WERI-Rb-1 (cell line): ENCODE results near the gene APBA2.
"Not testable (repeated sequence)": the region's sequence is repeated elsewhere in the genome, so short reads cannot be mapped to it uniquely, and the experiment has no call there.

Experiments used
- DNase-seq: peaks from one replicate; pipeline ENCODE4 v3.0.0-alpha.2; 2020
- H3K27ac ChIP-seq: fragments of 250-450 bp; sonication (Bioruptor Pico); 2 replicates; pipeline ENCODE4 v1.5.1; 2020; ENCODE audit warnings: mild to moderate bottlenecking, moderate library complexity
- H3K27me3 ChIP-seq: fragments of 250-450 bp; sonication (Bioruptor Pico); 2 replicates; pipeline ENCODE4 v1.5.1; 2021; ENCODE audit warnings: mild to moderate bottlenecking, low read depth, moderate library complexity; ENCODE audit not compliant: insufficient read depth, severe bottlenecking
- H3K36me3 ChIP-seq: fragments of 250-450 bp; sonication (Bioruptor Pico); 2 replicates; pipeline ENCODE4 v1.5.1; 2020; ENCODE audit warnings: mild to moderate bottlenecking, moderate library complexity
- H3K4me3 ChIP-seq: 2 replicates; pipeline ENCODE4 v1.5.1; 2011; ENCODE audit warnings: low read depth, mild to moderate bottlenecking, control low read depth, low read length
- H3K9me3 ChIP-seq: fragments of 250-450 bp; sonication (Bioruptor Pico); 2 replicates; pipeline ENCODE4 v1.5.1; 2021; ENCODE audit warnings: mild to moderate bottlenecking, moderate library complexity; ENCODE audit not compliant: severe bottlenecking
- TF ChIP-seq, protein P1 (sequence below): IDR thresholded peaks from 2 replicates; pipeline ENCODE4 v1.5.1; 2011; ENCODE audit warnings: low read depth, mild to moderate bottlenecking, control low read depth, inconsistent platforms, low read length

Gene APBA2

DNA sequence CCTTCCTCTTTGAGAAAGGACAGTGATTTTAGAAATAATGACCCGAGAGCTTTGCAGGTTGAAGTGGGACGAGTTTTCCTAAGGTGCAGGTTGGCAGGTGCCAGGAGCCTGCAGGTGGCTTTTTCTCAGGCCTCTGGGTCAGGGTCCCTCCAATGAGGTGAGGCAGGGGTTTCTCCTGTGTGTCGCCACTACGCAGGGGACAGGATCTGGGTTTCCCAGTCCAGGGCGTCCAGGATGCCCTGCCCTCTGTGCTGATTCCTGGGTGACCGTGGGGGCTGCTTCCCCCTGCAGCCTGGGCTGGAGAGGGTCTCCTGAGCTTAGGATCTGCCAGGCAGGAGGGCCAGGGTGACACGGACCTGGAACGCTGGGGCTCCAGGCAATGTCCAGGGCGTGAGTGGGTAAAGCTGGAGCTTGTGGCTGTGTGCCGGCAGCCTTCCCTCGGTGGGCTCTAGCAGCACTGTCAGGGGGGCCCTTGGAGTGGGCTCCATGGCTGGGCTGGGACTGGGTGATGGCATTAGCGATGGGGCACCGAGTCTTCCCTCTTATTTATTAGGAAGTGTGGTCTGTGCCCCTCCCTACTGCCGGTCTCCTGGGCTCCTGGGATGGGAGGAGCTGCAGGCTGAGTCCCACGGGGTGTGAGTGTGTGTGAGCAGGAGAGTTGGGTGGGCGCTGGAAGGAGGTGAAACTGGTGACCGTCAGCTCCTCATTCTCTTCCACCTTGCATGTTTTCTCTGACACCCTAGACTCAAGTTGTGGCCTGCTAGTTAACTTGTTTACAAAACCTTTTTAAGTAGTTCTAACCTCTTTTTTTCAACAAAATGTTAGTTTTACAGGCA, 1.8 kb downstream of the APBA2 start:
- Histone ChIP-seq H3K27me3 (no peaks in the 10 kb centered on the region), H3K36me3 (no peaks in the 10 kb centered on the region), H3K9me3 (no peaks in the 10 kb centered on the region), H3K4me3 (no peak overlapping the region; the same call in 1 of the 2 replicates), H3K27ac (no peak overlapping the region)
- TF ChIP-seq, protein P1, sequence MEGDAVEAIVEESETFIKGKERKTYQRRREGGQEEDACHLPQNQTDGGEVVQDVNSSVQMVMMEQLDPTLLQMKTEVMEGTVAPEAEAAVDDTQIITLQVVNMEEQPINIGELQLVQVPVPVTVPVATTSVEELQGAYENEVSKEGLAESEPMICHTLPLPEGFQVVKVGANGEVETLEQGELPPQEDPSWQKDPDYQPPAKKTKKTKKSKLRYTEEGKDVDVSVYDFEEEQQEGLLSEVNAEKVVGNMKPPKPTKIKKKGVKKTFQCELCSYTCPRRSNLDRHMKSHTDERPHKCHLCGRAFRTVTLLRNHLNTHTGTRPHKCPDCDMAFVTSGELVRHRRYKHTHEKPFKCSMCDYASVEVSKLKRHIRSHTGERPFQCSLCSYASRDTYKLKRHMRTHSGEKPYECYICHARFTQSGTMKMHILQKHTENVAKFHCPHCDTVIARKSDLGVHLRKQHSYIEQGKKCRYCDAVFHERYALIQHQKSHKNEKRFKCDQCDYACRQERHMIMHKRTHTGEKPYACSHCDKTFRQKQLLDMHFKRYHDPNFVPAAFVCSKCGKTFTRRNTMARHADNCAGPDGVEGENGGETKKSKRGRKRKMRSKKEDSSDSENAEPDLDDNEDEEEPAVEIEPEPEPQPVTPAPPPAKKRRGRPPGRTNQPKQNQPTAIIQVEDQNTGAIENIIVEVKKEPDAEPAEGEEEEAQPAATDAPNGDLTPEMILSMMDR, result no peak
- no peak for DNase-seq

DNA sequence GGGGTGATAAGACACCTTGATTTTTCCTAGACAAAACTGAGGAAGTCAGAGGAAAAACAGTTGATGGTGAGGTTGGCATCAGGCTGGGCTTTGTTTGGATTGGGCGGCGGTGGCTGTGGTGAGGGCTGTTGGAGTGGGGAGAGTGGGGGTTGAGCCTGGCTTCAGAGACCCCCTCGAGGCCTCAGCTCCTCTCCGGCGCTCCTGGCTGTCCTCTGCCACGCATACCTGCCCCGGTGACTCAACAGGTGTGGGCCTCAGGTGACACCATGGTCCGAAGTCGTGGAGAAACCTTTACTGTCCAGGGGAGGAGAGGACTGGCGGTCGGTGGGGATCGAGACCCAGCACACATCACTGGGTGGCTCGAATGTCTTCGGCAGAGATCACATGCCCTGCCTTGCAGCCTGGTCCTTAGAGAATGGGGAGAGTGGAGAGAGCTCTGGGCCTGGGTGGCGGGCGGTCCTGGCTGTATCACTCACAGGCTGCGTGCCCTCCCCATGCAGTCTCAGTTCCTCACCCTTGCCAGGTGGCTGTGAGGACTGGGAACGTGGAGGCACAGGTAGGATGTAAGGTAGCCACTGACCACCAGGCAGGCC, 2.6 kb downstream of the APBA2 start:
- Histone ChIP-seq H3K4me3 (no peak overlapping the region), H3K9me3 (no peaks in the 10 kb centered on the region), H3K36me3 (no peaks in the 10 kb centered on the region), H3K27me3 (no peaks in the 10 kb centered on the region), H3K27ac (no peak overlapping the region)
- DNase-seq, result no peak
- TF ChIP-seq, protein P1, result no peak

DNA sequence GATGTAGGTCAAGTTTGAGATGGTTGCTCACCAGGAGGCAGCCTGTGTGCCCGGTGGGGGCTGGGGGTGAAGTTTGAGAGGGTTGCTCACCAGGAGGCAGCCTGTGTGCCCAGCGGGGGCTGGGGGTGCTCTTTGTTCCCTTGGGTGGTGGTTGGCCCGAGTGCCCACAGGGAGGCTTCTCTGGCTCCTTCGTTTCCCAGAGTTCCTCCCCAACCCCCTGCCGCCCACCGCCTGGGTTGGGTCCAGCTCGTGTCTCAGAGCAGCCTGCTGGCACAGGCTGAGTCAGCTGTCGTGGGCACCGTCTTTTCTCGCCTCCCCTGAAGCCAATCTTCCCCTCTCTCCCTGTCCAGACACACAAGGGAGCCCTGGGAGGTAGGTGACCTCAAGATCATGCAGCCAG, 3.1 kb downstream of the APBA2 start:
- Histone ChIP-seq H3K9me3 (no peaks in the 10 kb centered on the region), H3K27me3 (no peaks in the 10 kb centered on the region), H3K27ac (no peak overlapping the region), H3K36me3 (no peaks in the 10 kb centered on the region), H3K4me3 (no peak overlapping the region)
- no peak for DNase-seq
- TF ChIP-seq, protein P1, result no peak

DNA sequence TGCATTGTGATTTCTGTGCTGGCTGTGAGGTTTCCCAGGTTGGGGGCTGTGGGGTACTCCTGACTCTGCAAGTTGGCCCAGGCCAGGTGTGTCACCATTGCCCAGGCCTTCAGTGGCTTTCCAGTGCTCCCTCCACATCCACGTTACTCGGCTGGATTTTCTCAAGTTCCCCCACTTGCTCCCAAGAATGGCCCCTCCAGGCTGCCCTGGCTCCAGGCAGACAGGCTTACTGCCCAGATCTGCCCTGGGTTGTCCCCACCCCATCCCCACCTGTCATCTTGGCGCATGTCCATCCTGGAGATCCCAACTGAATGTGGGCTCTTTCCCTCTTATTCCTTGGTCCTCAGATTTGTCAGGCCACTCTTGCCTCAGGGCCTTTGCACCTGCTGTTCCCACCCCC, 3.6 kb downstream of the APBA2 start:
- no peak for DNase-seq
- TF ChIP-seq, protein P1, result no peak
- Histone ChIP-seq H3K9me3 (no peaks in the 10 kb centered on the region), H3K36me3 (no peaks in the 10 kb centered on the region), H3K27me3 (no peaks in the 10 kb centered on the region), H3K4me3 (no peak overlapping the region), H3K27ac (no peak overlapping the region)

DNA sequence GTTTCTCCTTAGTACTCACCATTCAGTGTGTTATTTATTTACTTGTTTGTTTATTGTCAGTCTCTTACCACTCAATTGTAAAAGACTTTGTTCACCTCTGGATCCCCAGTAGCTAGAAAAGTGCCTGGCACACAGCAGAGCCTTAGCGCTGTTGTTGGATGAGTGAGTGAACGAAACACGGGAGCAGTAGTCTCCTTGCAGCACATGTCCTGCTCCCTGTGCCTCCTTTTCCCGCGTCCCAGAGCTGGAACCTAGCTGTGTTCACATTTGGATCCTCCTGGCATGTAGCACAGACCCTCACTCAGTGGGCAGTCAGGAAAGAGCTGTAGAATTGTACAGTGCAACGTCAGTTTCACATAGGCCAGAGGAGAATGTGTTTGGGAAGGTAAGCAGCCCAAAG, 4.1 kb downstream of the APBA2 start:
- H3K36me3 ChIP-seq, H3K27ac ChIP-seq, H3K4me3 ChIP-seq, H3K27me3 ChIP-seq, DNase-seq, H3K9me3 ChIP-seq: not testable (repeated sequence)

DNA sequence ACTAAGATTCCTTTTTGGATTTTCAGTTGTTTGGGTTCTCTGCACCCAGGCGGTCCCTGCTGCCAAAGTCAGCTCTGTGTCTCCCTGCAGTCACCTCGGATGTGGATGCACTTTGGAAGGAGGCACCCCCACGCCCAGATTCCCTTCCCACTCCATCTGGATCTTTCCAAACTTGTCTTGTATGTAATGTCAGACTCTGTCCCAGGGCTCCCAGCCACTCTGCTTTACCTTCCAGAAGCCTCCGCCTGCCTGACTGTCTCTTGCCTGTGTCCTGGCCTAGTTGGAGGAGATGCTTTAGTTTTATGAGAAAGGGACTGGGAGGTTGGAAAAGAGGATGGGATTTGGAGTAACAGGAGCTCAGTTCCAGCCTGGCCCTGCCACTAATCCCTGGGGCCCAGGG, 4.5 kb downstream of the APBA2 start:
- H3K27me3 ChIP-seq, H3K4me3 ChIP-seq, DNase-seq, H3K27ac ChIP-seq, H3K9me3 ChIP-seq, H3K36me3 ChIP-seq: not testable (repeated sequence)
